ENCODE data around the gene COL23A1. TPM values are rescaled to one million over a fixed set of nuclear protein-coding genes. Genes with fewer than 3 reads are reported as not detected.

The COL23A1 gene
- total and polyA plus RNA-seq, 2 donors (not counting 1 experiment from before 2014, with no cell fraction given): 0.20 TPM; not detected in 1

- no peaks in the 10 kb centered on the region for H3K36me3 ChIP-seq (replicated peaks in 1 of 2; ENCODE audit: control extremely low read depth in 1 of 2, control insufficient read depth in 1 of 2, extremely low read depth in 1 of 2, insufficient read depth in 2 of 2, low read length in 1 of 2)
- H3K4me3 Mint-ChIP-seq: peak overlapping the region; percentile 72
- no peak overlapping the region for H3K9ac ChIP-seq (ENCODE audit: low read length)
- POLR2A ChIA-PET: interaction anchor here (0.7 kb wide), 1 partner anchor 36 kb away, joined by 3 read pairs; no protein-coding TSS in a partner anchor
- intact Hi-C loops (cut with micrococcal nuclease): no loop called here
- H3K4me3 ChIP-seq (ENCODE audit: control extremely low read depth in 1 of 5, extremely low read depth in 1 of 5, insufficient read depth in 1 of 5, low read depth in 2 of 5, low read length in 4 of 5): no peak overlapping the region
- H3K4me2 ChIP-seq (replicated peaks; ENCODE audit: low read depth, low read length, poor library complexity, severe bottlenecking): no peak overlapping the region
- no peaks in the 10 kb centered on the region for H3K9me3 ChIP-seq (ENCODE audit: control extremely low read depth in 1 of 3, control insufficient read depth in 2 of 3, insufficient read depth in 1 of 3, low read length in 2 of 3)
- H3K4me1 Mint-ChIP-seq: peaks cover 17% of the 10 kb centered on the region
- H3K27me3 Mint-ChIP-seq: peaks cover 8% of the 10 kb centered on the region
- CTCF ChIA-PET: interaction anchor here (0.6 kb wide), 1 partner anchor 1583 kb away, joined by 3 read pairs; no protein-coding TSS in a partner anchor
- H3K79me2 ChIP-seq (ENCODE audit: control insufficient read depth, insufficient read depth, low read length): no peaks in the 10 kb centered on the region
- WGBS (ENCODE audit: insufficient coverage): 95% methylated on average over 6 of the region's 6 CpGs
- H3K27ac Mint-ChIP-seq: no peak overlapping the region
- peaks cover 0 to 3% (median 0%) of the 10 kb centered on the region in 4 experiments for H3K27me3 ChIP-seq (replicated peaks in 1 of 4; ENCODE audit: control extremely low read depth in 1 of 4, control insufficient read depth in 3 of 4, insufficient read depth in 4 of 4, low read length in 3 of 4)
- H4K20me1 ChIP-seq (ENCODE audit: control insufficient read depth, insufficient read depth, low read length, poor library complexity, severe bottlenecking): no peaks in the 10 kb centered on the region
- no peaks in the 10 kb centered on the region for H3K9me3 Mint-ChIP-seq (ENCODE audit: insufficient read depth)
- no peak overlapping the region for H2AFZ ChIP-seq (ENCODE audit: insufficient read depth, low read depth, low read length, poor library complexity, severe bottlenecking)
- TF ChIP-seq EZH2 (IDR thresholded peaks at IDR 0.05; ENCODE audit: borderline replicate concordance, insufficient read depth, low read depth, low read length, poor library complexity, severe bottlenecking) (no peak), CTCF (IDR thresholded peaks at IDR 0.05) (no peak)
- no peak overlapping the region for H3K27ac ChIP-seq (ENCODE audit: low read length in 2 of 2)
- DNase-seq (no peak), ATAC-seq (ENCODE audit: low read depth) (no peak)
- H3K4me1 ChIP-seq (ENCODE audit: control insufficient read depth in 2 of 2, insufficient read depth in 2 of 2, low read length in 2 of 2): peaks cover 4 to 22% of the 10 kb centered on the region in 2 donors
These were observed 264.9 kb downstream of the COL23A1 start for GRCh38 chr5:178325311-178325678.

- peak overlapping the region; percentile 50 for H3K27ac Mint-ChIP-seq
- DNase-seq (peak; percentile 36), ATAC-seq (ENCODE audit: low read depth) (peak; percentile 71)
- no peaks in the 10 kb centered on the region for H3K9me3 ChIP-seq (ENCODE audit: control extremely low read depth in 1 of 3, control insufficient read depth in 2 of 3, insufficient read depth in 1 of 3, low read length in 2 of 3)
- intact Hi-C loops (cut with micrococcal nuclease): no loop called here
- WGBS (ENCODE audit: insufficient coverage): 54% methylated on average over 30 of the region's 31 CpGs
- peak overlapping the region; percentile 53 for H3K4me2 ChIP-seq (replicated peaks; ENCODE audit: low read depth, low read length, poor library complexity, severe bottlenecking)
- no peaks in the 10 kb centered on the region for H3K79me2 ChIP-seq (ENCODE audit: control insufficient read depth, insufficient read depth, low read length)
- H3K4me3 Mint-ChIP-seq: peak overlapping the region; percentile 72
- no peaks in the 10 kb centered on the region for H4K20me1 ChIP-seq (ENCODE audit: control insufficient read depth, insufficient read depth, low read length, poor library complexity, severe bottlenecking)
- H3K9me3 Mint-ChIP-seq (ENCODE audit: insufficient read depth): no peaks in the 10 kb centered on the region
- no peak overlapping the region for H2AFZ ChIP-seq (ENCODE audit: insufficient read depth, low read depth, low read length, poor library complexity, severe bottlenecking)
- H3K36me3 ChIP-seq (replicated peaks in 1 of 2; ENCODE audit: control extremely low read depth in 1 of 2, control insufficient read depth in 1 of 2, extremely low read depth in 1 of 2, insufficient read depth in 2 of 2, low read length in 1 of 2): no peaks in the 10 kb centered on the region
- no peak overlapping the region for H3K27ac ChIP-seq (ENCODE audit: low read length in 2 of 2)
- peak overlapping the region in 3 of 5 experiments; percentile 8 to 29 (median 26) for H3K4me3 ChIP-seq (ENCODE audit: control extremely low read depth in 1 of 5, extremely low read depth in 1 of 5, insufficient read depth in 1 of 5, low read depth in 2 of 5, low read length in 4 of 5)
- peaks cover 0 to 3% (median 0%) of the 10 kb centered on the region in 4 experiments for H3K27me3 ChIP-seq (replicated peaks in 1 of 4; ENCODE audit: control extremely low read depth in 1 of 4, control insufficient read depth in 3 of 4, insufficient read depth in 4 of 4, low read length in 3 of 4)
- H3K4me1 Mint-ChIP-seq: peaks cover 17% of the 10 kb centered on the region
- H3K9ac ChIP-seq (ENCODE audit: low read length): peak overlapping the region; percentile 16
- ChIA-PET CTCF (interaction anchor here (0.6 kb wide), 1 partner anchor 1584 kb away, joined by 3 read pairs; no protein-coding TSS in a partner anchor), POLR2A (interaction anchor here (0.7 kb wide), 1 partner anchor 36 kb away, joined by 3 read pairs; no protein-coding TSS in a partner anchor)
- TF ChIP-seq EZH2 (IDR thresholded peaks at IDR 0.05; ENCODE audit: borderline replicate concordance, insufficient read depth, low read depth, low read length, poor library complexity, severe bottlenecking): no peak
- no peak for TF ChIP-seq CTCF (IDR thresholded peaks at IDR 0.05)
- H3K27me3 Mint-ChIP-seq: peaks cover 8% of the 10 kb centered on the region
- H3K4me1 ChIP-seq (ENCODE audit: control insufficient read depth in 2 of 2, insufficient read depth in 2 of 2, low read length in 2 of 2): peaks cover 4 to 22% of the 10 kb centered on the region in 2 donors
These were observed 265.5 kb downstream of the COL23A1 start for GRCh38 chr5:178324481-178325310.

Data from B cell (primary cell).